GM21619 (cell line): ENCODE data around the gene C14orf93.
"Not testable (repeated sequence)": the region's sequence is repeated elsewhere in the genome, so short reads cannot be mapped to it uniquely, and the experiment has no call there.

Source experiments
- ATAC-seq: cut with Tn5 transposase; IDR thresholded peaks from one replicate; pipeline ENCODE4 v1.9.1; 2021; ENCODE audit not compliant: unreplicated experiment

Gene C14orf93

GRCh38 chr14:22977434-22977683, 32.6 kb downstream of the C14orf93 start:
- no peak for ATAC-seq

GRCh38 chr14:22976620-22977433, 33.1 kb downstream of the C14orf93 start:
- ATAC-seq = no peak

GRCh38 chr14:22974530-22975313, 35.2 kb downstream of the C14orf93 start:
- no peak for ATAC-seq

GRCh38 chr14:22973217-22974032, 36.5 kb downstream of the C14orf93 start:
- ATAC-seq = no peak

- no peak for ATAC-seq
Observed at GRCh38 chr14:22972313-22972930, 37.5 kb downstream of the C14orf93 start.

- ATAC-seq = no peak
Observed at GRCh38 chr14:22971152-22971551, 38.8 kb downstream of the C14orf93 start.

GRCh38 chr14:22966783-22967269, 43.1 kb downstream of the C14orf93 start:
- ATAC-seq = no peak

- not testable (repeated sequence) for ATAC-seq
Observed at GRCh38 chr14:22965916-22966782, 43.8 kb downstream of the C14orf93 start.

GRCh38 chr14:22962061-22962676, 47.8 kb downstream of the C14orf93 start:
- no peak for ATAC-seq

GRCh38 chr14:22955702-22956569, 54.0 kb downstream of the C14orf93 start:
- ATAC-seq = no peak

GRCh38 chr14:22952418-22952817, 57.5 kb downstream of the C14orf93 start:
- no peak for ATAC-seq

- not testable (repeated sequence) for ATAC-seq
Observed at GRCh38 chr14:22951795-22952194, 58.1 kb downstream of the C14orf93 start.

- ATAC-seq = no peak
Observed at GRCh38 chr14:22945642-22946041, 64.3 kb downstream of the C14orf93 start.

- ATAC-seq = no peak
Observed at GRCh38 chr14:22939684-22940083, 70.3 kb downstream of the C14orf93 start.
